HG03575 (cell line): ENCODE results near the gene HSD17B2.
"Not testable (repeated sequence)": the region's sequence is repeated elsewhere in the genome, so short reads cannot be mapped to it uniquely, and the experiment has no call there.

Source experiments
- ATAC-seq: cut with Tn5 transposase; IDR thresholded peaks from one replicate; pipeline ENCODE4 v1.9.1; 2021; ENCODE audit not compliant: unreplicated experiment, insufficient number of reproducible peaks, low FRiP score; ENCODE audit errors: extremely low read depth

HSD17B2 gene, protein sequence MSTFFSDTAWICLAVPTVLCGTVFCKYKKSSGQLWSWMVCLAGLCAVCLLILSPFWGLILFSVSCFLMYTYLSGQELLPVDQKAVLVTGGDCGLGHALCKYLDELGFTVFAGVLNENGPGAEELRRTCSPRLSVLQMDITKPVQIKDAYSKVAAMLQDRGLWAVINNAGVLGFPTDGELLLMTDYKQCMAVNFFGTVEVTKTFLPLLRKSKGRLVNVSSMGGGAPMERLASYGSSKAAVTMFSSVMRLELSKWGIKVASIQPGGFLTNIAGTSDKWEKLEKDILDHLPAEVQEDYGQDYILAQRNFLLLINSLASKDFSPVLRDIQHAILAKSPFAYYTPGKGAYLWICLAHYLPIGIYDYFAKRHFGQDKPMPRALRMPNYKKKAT

DNA sequence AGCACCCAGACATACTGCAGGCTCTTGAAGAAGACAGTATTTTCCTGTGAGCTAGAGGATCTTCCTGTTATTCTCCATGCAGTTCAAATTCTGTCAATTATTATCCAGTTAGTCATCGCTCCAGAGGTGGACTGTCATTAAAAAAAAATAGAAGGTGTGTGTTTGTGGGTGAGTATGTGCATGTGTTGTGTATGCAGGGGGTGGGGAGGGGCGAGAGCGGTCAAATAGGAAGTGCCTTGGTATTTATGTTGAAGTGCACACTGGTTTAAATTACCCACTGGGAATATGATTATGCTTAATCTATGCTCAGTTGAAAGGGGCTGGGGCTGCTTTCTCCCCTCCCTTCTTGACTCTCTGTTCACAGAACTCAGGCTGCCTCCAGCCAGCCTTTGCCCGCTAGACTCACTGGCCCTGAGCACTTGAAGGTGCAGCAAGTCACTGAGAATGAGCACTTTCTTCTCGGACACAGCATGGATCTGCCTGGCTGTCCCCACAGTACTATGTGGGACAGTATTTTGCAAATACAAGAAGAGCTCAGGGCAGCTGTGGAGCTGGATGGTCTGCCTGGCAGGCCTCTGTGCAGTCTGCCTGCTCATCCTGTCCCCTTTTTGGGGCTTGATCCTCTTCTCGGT is at the start of gene HSD17B2:
HSD17B2 (plus strand) TSS at position 273 of the 632 bp plus-strand sequence; CDS start at position 445, 172 bp downstream.
- no peak for ATAC-seq

GRCh38 chr16:81987121-81987520 is 47.9 kb upstream of the HSD17B2 start:
- ATAC-seq, result no peak

GRCh38 chr16:81987706-81988105 is 47.3 kb upstream of the HSD17B2 start:
- ATAC-seq, result no peak

GRCh38 chr16:81992859-81993258 is 42.2 kb upstream of the HSD17B2 start:
- no peak for ATAC-seq

GRCh38 chr16:81994485-81994884 is 40.6 kb upstream of the HSD17B2 start:
- ATAC-seq, result no peak

- ATAC-seq, result no peak
These were observed 39.4 kb upstream of the HSD17B2 start for GRCh38 chr16:81995651-81996050.

DNA sequence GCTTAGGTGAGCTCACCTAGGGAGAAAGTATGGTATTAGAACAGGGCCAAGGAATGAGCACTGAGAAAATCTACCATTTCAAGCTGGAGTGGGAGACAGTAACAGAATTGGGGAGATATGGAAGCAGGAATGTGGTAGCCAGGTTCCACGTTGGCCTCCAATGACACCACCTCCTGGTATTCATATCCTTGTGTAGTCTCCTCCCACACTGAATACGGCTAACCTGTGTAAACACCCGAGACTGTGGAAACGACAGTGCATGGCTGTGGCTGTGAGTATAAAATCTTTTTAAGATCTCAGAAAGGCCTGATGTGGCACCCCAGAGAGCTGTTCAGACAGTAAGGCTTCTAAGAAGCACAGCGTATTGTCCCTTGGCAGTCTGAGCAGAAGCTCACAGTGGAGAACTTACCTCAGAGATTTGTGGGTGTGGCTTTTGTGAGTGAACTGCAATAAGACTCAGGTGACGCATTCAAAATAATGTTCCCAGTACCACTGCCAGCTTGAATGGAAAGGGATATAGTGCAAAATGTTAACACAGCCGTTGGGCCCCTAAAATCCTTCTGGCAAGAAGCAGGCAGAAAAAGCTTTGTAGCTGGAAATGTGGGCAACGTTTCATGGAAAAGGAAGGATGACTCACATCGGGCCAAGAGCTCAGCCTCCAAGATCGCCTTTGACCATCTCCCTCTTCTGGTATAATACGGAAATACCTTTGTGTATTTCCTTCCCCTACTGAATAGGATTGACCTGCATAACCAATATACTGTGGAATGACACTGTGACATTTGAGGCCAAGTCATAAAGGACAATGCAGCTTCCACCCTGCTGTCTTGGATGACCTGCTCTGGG is 38.2 kb upstream of the HSD17B2 start:
- no peak for ATAC-seq

DNA sequence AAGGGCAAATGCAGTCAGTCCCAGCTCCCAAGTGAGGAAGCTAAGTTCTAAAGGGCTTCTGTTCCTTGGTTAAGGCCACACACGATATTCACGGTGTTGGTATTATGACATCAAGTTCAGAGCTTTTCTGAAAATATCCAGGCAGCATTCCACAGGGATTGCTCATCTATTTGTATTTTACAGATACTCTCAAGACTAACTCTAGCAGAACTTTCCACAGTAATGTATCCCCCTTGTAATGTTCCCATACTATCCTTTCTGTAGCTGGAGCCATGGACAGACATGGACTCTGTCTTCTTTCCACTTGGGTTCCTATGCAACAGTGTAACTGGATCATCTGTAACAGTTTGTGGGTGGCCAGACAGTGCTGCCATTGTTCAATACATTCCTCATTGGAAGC is 37.3 kb upstream of the HSD17B2 start:
- no peak for ATAC-seq

- ATAC-seq, result no peak
These were observed 32.2 kb upstream of the HSD17B2 start for GRCh38 chr16:82002831-82003230.

DNA sequence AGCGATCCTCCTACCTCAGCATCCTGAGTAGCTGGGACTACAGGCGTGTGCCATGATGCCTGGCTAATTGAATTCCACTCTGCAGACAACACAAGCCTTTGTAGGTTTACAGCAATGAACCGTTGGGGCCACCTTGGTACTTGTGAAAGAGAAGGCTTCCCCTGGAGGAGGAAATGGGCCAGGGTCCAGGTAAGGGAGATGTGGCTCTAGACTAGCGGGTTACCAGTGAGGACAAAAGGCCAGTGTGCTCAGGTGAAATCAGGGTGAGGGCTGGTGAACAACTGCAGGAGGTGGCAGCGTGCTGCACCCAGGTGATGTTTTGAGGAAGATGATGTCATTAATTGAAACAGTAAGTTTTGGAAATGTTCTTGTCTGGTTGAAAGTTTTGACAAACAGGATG is 30.5 kb upstream of the HSD17B2 start:
- ATAC-seq, result no peak

- ATAC-seq, result no peak
These were observed 29.8 kb upstream of the HSD17B2 start for GRCh38 chr16:82005027-82005830.

DNA sequence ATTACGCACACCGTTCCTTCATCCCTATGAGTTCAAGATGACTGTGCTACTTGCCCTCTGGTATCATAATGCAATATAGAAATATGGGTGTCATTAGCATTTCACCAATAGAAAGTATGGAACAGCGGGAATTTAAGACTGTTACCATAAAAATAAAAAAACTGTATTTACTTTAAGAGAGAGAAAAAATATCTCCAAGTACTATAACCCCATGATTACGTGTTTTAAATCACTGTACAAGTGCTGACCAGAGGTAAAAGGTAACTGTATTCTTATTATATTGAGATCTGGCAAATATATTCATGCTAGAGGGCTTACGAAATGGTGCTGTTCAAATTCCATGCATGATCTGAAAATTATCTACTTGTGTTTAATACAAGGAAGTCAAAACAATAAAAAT is 29.0 kb upstream of the HSD17B2 start:
- no peak for ATAC-seq

- no peak for ATAC-seq
These were observed 27.9 kb upstream of the HSD17B2 start for GRCh38 chr16:82007189-82007588.

GRCh38 chr16:82008957-82009592 is 26.0 kb upstream of the HSD17B2 start:
- ATAC-seq, result no peak

- not testable (repeated sequence) for ATAC-seq
These were observed 25.3 kb upstream of the HSD17B2 start for GRCh38 chr16:82009789-82010188.

- no peak for ATAC-seq
These were observed 24.4 kb upstream of the HSD17B2 start for GRCh38 chr16:82010649-82011048.

GRCh38 chr16:82011199-82011641 is 23.8 kb upstream of the HSD17B2 start, which contains the start of gene SDR42E1:
Gene SDR42E1 (minus strand): TSS chr16:82011470. CDS start chr16:82000858, 10,612 bp downstream.
- ATAC-seq, result no peak

- no peak for ATAC-seq
These were observed 21.9 kb upstream of the HSD17B2 start for GRCh38 chr16:82013139-82013538.
